Kidney epithelial cell (primary cell): ENCODE measurements around the gene GGT5. TPM values are rescaled to one million over a fixed set of nuclear protein-coding genes. Genes with fewer than 3 reads are reported as not detected.

Experiments
- DNase-seq: peaks from one replicate; pipeline ENCODE4 v3.0.0-alpha.2; 2010; ENCODE audit warnings: low read depth
- H3K27me3 ChIP-seq: 2 replicates; pipeline ENCODE4 v1.6.0; 2011; ENCODE audit warnings: low read length; ENCODE audit not compliant: control insufficient read depth, insufficient read depth
- H3K36me3 ChIP-seq: 2 replicates; pipeline ENCODE4 v1.5.1; 2011; ENCODE audit warnings: low read length; ENCODE audit not compliant: control insufficient read depth, insufficient read depth
- H3K4me3 ChIP-seq: 2 replicates; pipeline ENCODE4 v1.5.1; 2011; ENCODE audit warnings: low read depth, mild to moderate bottlenecking, control low read depth, low read length
- CTCF ChIP-seq: IDR thresholded peaks from 2 replicates; pipeline ENCODE4 v1.5.1; 2011; ENCODE audit warnings: mild to moderate bottlenecking, moderate library complexity, low read length, control low read depth, inconsistent platforms; ENCODE audit not compliant: insufficient read depth, poor library complexity, severe bottlenecking
- total RNA-seq: library from RNA; depleted of rRNA; stranded (reverse); fragments of >200 nt; gene quantifications from 2 replicates; pipeline ENCODE4 v1.2.3, GENCODE V29; 2015

The GGT5 gene
- total RNA-seq, 1 donor from 2014 or later = 5.9 TPM

GRCh38 chr22:24232124-24232523 is 12.8 kb downstream of the GGT5 start:
- H3K36me3 ChIP-seq = no peaks in the 10 kb centered on the region
- DNase-seq = no peak
- H3K27me3 ChIP-seq = no peaks in the 10 kb centered on the region
- TF ChIP-seq CTCF = no peak
- no peak overlapping the region for H3K4me3 ChIP-seq

DNA sequence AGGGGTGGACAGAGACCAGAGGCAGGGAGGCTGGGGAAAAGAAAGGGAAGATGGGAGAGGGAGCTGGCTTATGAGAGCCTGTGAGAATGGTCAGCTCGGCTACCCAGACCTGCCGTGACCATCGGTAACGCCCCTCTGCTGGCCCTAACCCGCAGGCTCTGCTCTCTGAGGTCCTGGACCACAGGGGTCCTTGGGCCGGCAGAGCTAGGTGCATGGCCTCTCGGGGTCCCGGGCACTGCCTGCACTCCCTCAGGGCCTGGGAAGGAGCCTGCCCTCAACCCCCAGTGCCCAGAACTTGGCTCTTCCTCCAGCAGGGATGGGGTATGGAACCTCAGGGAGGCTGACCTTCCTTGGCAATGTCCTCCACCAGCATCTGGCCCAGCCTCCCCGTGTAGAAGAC is 13.2 kb downstream of the GGT5 start:
- no peak for TF ChIP-seq CTCF
- no peak for DNase-seq
- H3K4me3 ChIP-seq = no peak overlapping the region
- no peaks in the 10 kb centered on the region for H3K27me3 ChIP-seq
- H3K36me3 ChIP-seq = no peaks in the 10 kb centered on the region

DNA sequence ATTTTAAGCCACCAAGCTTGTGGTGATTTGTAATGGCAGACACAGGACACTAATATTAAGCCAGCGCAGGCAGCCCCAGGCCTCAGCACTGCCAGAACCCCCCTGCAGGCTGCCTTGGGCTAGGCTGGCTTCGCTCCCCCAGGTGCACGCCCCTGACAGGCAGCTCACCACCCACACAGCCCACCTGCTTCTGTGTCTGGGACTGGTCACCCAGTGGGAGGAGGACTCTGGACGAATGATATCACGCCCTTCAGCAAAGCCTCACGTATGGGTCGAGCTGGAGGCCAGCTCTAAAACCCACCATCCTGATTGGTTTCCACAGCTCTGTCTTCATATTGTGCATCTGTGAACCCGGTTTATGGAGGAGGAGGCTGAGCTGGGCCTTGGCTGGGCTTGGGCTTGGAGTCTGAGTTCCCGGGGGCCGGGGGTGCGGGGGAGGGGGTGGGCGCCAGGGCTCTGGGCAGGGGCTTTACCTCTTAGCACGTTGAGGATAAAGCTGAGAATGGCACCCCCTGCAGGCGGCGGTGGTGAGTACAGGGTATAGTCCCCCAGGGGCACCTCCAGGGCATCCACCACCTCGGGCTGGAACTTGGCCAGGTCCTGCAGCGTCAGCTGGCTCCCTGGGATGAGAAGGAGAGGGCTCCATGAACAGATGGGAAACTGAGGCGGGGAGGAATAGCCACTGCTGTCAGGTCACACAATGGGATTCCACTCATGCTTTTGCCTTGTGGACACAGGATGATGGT is 13.8 kb downstream of the GGT5 start:
- no peak for DNase-seq
- Histone ChIP-seq H3K36me3 (no peaks in the 10 kb centered on the region), H3K4me3 (no peak overlapping the region), H3K27me3 (no peaks in the 10 kb centered on the region)
- peak; percentile 28 for TF ChIP-seq CTCF

DNA sequence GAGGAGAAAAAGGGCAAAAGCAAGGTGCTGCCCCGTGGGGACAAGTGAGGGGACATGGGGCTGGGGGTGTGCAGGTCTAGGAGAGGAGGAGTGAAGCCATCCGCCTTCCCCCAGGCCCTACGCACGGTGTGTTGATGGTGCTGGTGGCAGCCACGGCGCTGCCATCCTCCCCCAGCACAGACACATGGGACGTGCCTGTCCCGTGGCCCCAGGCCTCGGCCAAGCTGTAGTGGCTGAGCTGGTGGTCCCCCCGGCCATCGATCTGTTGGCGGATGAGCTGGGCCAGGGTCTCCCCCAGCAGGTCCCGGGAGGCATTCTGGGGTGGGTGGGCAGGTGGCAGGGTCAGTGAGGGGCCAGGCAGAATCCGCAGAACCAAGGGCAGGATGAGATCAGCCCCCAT is 18.9 kb downstream of the GGT5 start:
- H3K4me3 ChIP-seq = no peak overlapping the region
- TF ChIP-seq CTCF = no peak
- H3K27me3 ChIP-seq = no peaks in the 10 kb centered on the region
- no peaks in the 10 kb centered on the region for H3K36me3 ChIP-seq
- DNase-seq = no peak

DNA sequence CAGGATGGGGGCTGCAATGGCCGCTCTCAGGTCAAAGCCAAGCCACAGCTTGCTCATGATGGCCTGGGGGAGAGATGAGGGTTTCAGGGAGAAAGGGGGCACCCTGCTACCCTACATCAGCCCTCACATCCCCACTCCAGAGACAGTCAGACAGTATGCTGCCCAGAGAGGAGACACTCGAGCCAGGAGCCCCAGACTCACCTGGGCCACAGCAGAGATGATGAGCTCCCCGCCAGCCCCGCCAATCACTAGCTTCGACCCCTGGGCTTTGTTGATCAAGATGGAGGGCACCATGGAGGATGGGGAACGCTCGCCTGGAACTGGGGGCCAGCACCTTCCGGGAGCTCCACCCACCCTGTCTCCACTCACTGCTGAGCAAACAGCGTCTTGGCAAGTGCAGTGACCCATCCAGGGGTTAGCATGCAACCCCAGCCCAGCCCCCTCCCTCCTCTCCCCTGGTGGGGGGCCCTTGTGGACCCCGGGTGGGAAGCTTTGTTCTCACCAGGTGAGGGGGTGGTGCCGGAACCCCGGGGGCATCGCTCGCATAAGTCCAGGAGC is 19.8 kb downstream of the GGT5 start:
- Histone ChIP-seq H3K4me3 (no peak overlapping the region), H3K27me3 (no peaks in the 10 kb centered on the region), H3K36me3 (no peaks in the 10 kb centered on the region)
- TF ChIP-seq CTCF = no peak
- DNase-seq = no peak

DNA sequence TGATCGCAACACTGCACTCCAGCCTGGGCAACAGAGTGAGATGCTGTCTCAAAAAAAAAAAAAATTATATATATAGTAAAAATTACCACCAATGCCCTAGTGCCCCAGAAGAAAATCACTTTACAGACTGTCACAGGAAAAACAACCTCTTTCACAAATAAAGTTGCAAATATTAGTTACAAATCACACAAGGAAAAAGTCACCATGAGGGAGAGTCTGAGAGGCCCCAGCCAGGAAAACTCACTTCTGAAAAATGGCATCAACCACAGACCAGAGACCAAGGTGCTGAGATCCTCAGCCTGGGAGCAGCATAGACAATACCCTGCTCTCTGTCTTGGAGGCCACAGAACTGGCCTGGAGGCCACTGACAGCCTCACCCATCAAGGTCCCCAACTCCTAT is 20.4 kb downstream of the GGT5 start:
- TF ChIP-seq CTCF = no peak
- no peak for DNase-seq
- Histone ChIP-seq H3K27me3 (no peaks in the 10 kb centered on the region), H3K36me3 (no peaks in the 10 kb centered on the region), H3K4me3 (no peak overlapping the region)
